Muscle layer of colon (tissue), 2 donors: Measurements from ENCODE around the gene PDZD7.

Source experiments
- H3K27ac ChIP-seq: one replicate; pipeline ENCODE4 v1.7.0; 2013; ENCODE audit warnings: low read depth, mild to moderate bottlenecking, low read length, moderate library complexity
- H3K27me3 ChIP-seq, 2 donors: one replicate each; pipeline ENCODE4 v1.7.0; 2013; ENCODE audit warnings: low read length in 2 of 2, mild to moderate bottlenecking in 2 of 2; ENCODE audit not compliant: insufficient read depth in 2 of 2, control insufficient read depth in 1 of 2
- H3K36me3 ChIP-seq: one replicate; pipeline ENCODE4 v1.7.0; 2013; ENCODE audit warnings: mild to moderate bottlenecking, low read length; ENCODE audit not compliant: insufficient read depth
- H3K4me1 ChIP-seq: one replicate; pipeline ENCODE4 v1.7.0; 2013; ENCODE audit warnings: mild to moderate bottlenecking, low read length; ENCODE audit not compliant: insufficient read depth
- H3K4me3 ChIP-seq, 2 donors: one replicate each; pipeline ENCODE4 v1.7.0; 2013; ENCODE audit warnings: low read length in 2 of 2, low read depth in 1 of 2, mild to moderate bottlenecking in 1 of 2, moderate library complexity in 1 of 2
- H3K9ac ChIP-seq: one replicate; pipeline ENCODE4 v1.7.0; 2013; ENCODE audit warnings: low read length
- H3K9me3 ChIP-seq: one replicate; pipeline ENCODE4 v1.7.0; 2013; ENCODE audit warnings: mild to moderate bottlenecking, low read length
- donor health status: abdominal sarcoma.
- donor health status: Adenocarcinoma of cecum.

Gene PDZD7

DNA sequence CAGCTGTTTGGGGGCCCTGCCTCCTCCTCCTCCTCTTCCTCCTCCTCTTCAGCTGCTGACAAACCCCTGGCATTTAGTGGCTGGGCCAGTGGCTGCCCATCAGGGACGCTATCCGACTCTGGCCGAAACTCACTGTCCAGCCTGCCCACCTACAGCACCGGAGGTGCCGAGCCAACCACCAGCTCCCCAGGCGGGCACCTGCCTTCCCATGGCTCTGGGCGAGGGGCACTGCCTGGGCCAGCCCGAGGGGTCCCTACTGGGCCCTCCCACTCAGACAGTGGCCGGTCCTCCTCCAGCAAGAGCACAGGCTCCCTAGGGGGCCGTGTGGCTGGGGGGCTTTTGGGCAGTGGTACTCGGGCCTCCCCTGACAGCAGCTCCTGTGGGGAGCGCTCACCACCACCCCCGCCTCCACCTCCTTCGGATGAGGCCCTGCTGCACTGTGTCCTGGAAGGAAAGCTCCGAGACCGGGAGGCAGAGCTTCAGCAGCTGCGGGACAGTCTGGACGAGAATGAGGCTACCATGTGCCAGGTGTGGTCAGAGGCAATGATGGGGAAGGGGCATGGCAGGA, 27.2 kb downstream of the PDZD7 start:
- Histone ChIP-seq H3K36me3 (peaks cover 32% of the 10 kb centered on the region), H3K4me3 (no peak overlapping the region), H3K27me3 (no peaks in the 10 kb centered on the region), H3K27ac (peak overlapping the region; percentile 19), H3K4me1 (peaks cover 40% of the 10 kb centered on the region), H3K9me3 (no peaks in the 10 kb centered on the region), H3K9ac (no peak overlapping the region)

DNA sequence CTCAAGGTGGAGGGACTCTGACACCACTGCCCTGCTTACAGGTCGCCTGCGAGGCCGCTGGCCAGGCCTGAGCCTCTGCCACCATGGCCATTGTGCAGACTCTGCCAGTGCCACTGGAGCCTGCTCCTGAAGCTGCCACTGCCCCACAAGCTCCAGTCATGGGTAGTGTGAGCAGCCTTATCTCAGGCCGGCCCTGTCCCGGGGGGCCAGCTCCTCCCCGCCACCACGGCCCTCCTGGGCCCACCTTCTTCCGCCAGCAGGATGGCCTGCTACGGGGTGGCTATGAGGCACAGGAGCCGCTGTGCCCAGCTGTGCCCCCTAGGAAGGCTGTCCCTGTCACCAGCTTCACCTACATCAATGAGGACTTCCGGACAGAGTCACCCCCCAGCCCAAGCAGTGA, 28.5 kb downstream of the PDZD7 start:
- peaks cover 35% of the 10 kb centered on the region for H3K4me1 ChIP-seq
- H3K4me3 ChIP-seq, result peak overlapping the region in 1 of 2 donors; percentile 79
- H3K9ac ChIP-seq, result peak overlapping the region; percentile 94
- peak overlapping the region; percentile 65 for H3K27ac ChIP-seq
- H3K27me3 ChIP-seq, result no peaks in the 10 kb centered on the region
- H3K36me3 ChIP-seq, result peaks cover 32% of the 10 kb centered on the region
- no peaks in the 10 kb centered on the region for H3K9me3 ChIP-seq

- H3K9ac ChIP-seq, result peak overlapping the region; percentile 94
- H3K4me1 ChIP-seq, result peaks cover 35% of the 10 kb centered on the region
- H3K27ac ChIP-seq, result peak overlapping the region; percentile 65
- no peaks in the 10 kb centered on the region for H3K9me3 ChIP-seq
- no peaks in the 10 kb centered on the region for H3K27me3 ChIP-seq
- peak overlapping the region in 1 of 2 donors; percentile 79 for H3K4me3 ChIP-seq
- H3K36me3 ChIP-seq, result peaks cover 32% of the 10 kb centered on the region
These were observed 29.3 kb downstream of the PDZD7 start for GRCh38 chr10:101001659-101002035.

DNA sequence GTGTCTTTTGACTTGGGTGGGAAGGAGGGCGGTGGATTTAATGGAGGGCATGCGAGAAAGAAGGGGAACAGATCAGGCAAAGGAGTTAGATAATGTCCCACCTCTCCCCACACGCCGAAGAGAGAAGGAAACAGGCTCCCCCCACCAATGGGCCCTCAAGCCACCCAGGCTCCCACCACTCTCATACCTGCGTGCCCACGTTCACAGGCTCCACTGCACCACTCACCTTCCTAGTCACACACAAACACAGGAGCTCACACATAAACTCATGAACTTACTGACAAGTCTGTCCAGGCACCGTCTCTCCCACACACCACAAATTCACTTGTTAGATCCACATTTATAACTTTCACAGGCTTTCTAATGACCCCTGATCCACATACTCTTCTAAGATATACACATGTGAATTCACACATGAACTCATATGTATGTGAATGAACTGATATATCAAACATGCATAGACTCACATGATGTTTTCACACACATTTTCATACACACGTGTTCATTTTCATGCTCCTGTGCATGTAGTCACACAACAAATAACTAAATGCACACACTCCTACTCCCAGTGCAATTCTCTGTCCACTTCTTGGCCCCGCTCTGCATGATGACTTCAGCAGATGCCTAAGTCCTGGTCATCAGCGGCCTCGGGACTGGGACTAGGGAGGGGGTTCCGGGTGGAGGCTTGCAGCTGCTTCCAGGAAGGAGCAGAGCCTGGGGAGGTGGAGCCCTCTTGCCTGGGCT, 29.8 kb downstream of the PDZD7 start:
- H3K9ac ChIP-seq, result peak overlapping the region; percentile 94
- peak overlapping the region; percentile 56 to 79 for H3K4me3 ChIP-seq
- no peaks in the 10 kb centered on the region for H3K27me3 ChIP-seq
- peaks cover 37% of the 10 kb centered on the region for H3K4me1 ChIP-seq
- H3K27ac ChIP-seq, result peak overlapping the region; percentile 65
- peaks cover 30% of the 10 kb centered on the region for H3K36me3 ChIP-seq
- H3K9me3 ChIP-seq, result no peaks in the 10 kb centered on the region

- H3K36me3 ChIP-seq, result peaks cover 22% of the 10 kb centered on the region
- H3K4me1 ChIP-seq, result peaks cover 37% of the 10 kb centered on the region
- H3K27me3 ChIP-seq, result no peaks in the 10 kb centered on the region
- peak overlapping the region; percentile 65 for H3K27ac ChIP-seq
- peak overlapping the region; percentile 56 to 79 for H3K4me3 ChIP-seq
- H3K9ac ChIP-seq, result peak overlapping the region; percentile 94
- no peaks in the 10 kb centered on the region for H3K9me3 ChIP-seq
These were observed 30.6 kb downstream of the PDZD7 start for GRCh38 chr10:101000127-101000914.

DNA sequence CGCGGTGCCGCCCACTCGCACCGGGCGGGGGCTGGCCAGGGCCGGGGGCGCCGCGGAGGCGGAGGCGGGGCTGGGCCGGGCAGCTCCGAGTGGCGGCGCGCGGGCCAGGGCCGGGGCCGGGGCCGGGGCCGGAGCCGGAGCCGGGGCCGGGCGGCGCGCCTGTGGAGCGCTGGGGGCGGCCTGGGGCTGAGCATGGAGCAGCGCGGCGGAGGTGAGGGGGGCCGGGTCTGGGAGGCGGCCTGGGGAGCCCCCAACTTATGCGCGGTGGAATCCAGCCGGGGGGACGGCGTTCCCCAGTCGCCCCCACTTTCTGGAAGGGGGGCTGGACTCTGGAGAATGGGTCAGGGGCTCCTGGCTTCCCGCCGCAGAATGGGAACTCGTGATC, 31.2 kb downstream of the PDZD7 start, which contains the start of gene LZTS2:
Gene LZTS2 (plus strand): TSS at position 67 of the 385 bp plus-strand sequence. CDS start 2,731 bp downstream, outside the sequence.
- H3K27ac ChIP-seq, result peak within 1 kb of the TSS; percentile 98
- no peaks in the 10 kb centered on the region for H3K27me3 ChIP-seq
- H3K4me3 ChIP-seq, result peak within 1 kb of the TSS; percentile 79 to 90
- H3K4me1 ChIP-seq, result peaks cover 37% of the 10 kb centered on the region
- H3K9ac ChIP-seq, result peak within 1 kb of the TSS; percentile 96
- H3K9me3 ChIP-seq, result no peaks in the 10 kb centered on the region
- peaks cover 20% of the 10 kb centered on the region for H3K36me3 ChIP-seq

DNA sequence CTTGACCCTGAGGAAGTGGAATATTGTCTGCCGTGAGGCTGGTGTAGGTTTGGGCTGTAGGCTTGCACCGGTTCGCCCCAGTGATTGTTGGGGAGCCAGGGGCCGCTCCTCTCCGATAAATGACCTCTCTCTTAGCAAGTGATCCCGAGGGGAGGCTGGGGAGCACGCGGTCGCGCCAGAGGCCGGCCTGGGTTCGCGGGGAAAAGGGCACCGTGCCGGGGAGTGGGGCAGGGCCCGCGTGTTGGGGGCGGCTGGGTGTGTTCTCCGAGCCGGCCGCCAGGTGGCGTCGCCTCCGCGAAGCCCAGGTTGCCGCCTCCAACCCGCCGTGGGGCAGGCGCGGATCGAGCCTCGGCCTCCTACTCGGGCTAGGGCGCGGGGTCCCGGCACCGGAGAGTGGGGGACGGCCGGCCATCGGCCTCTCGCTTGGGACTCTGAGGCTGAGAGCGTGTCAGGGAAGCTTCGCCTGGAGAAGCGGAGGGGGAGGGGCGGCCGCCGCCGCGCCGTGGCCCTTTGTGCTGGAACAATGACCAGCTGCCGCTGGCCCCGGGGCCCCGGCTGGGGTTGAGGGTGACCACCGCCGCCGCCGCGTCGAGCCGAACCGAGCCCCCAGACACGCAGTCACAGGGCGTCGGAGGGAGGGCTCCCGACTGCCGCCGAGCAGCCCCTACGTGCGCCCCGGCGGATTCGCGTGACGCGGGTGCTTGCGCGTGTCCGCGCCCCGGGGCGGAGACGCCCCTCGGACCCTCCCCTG, 31.8 kb downstream of the PDZD7 start:
- H3K4me3 ChIP-seq, result peak overlapping the region; percentile 68 to 90
- peaks cover 37% of the 10 kb centered on the region for H3K4me1 ChIP-seq
- no peaks in the 10 kb centered on the region for H3K9me3 ChIP-seq
- no peaks in the 10 kb centered on the region for H3K27me3 ChIP-seq
- peaks cover 17% of the 10 kb centered on the region for H3K36me3 ChIP-seq
- peak overlapping the region; percentile 96 for H3K9ac ChIP-seq
- peak overlapping the region; percentile 98 for H3K27ac ChIP-seq

DNA sequence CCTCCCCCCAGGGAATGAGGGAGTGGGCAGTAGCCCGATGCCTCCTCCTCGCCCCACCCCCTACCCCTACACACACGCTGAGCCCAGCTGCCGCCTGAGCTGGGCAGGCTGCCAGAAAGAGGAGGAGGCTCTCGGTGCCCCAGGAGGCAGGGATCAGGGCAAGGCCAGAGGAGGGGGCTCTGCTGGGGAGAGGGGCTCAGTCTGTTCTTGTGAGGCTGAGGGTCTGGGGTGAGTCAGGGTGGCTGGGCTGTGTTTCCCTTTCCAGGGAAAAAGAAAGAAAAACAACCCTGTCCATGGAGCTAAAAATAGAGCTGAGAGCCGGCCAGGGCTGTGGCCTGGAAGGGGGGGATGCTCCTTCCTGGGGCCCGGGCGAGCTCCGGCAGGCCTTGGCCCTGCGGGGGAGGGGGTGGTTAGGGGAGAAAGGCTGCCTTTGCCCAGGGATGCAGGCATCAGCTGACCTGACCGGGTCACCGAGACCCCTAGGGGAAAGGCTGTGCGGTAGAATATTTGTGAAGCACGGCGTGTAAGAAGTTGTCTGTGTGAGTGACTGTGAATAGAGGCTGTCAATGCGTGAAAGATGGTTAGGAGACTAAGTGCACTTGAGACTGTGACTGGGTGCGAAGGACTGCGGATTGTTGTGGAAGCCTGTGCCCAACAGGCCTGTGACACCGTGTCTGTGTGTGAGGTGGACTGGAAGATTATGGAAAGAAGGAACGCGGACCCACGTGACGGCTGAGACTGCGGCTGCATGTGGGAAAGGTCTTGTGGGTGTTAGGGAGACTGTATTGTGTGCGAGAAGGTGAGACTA, 32.5 kb downstream of the PDZD7 start:
- peak overlapping the region; percentile 96 for H3K9ac ChIP-seq
- H3K9me3 ChIP-seq, result no peaks in the 10 kb centered on the region
- peaks cover 15% of the 10 kb centered on the region for H3K36me3 ChIP-seq
- peak overlapping the region; percentile 68 to 90 for H3K4me3 ChIP-seq
- H3K27ac ChIP-seq, result peak overlapping the region; percentile 98
- H3K4me1 ChIP-seq, result peaks cover 37% of the 10 kb centered on the region
- H3K27me3 ChIP-seq, result no peaks in the 10 kb centered on the region

DNA sequence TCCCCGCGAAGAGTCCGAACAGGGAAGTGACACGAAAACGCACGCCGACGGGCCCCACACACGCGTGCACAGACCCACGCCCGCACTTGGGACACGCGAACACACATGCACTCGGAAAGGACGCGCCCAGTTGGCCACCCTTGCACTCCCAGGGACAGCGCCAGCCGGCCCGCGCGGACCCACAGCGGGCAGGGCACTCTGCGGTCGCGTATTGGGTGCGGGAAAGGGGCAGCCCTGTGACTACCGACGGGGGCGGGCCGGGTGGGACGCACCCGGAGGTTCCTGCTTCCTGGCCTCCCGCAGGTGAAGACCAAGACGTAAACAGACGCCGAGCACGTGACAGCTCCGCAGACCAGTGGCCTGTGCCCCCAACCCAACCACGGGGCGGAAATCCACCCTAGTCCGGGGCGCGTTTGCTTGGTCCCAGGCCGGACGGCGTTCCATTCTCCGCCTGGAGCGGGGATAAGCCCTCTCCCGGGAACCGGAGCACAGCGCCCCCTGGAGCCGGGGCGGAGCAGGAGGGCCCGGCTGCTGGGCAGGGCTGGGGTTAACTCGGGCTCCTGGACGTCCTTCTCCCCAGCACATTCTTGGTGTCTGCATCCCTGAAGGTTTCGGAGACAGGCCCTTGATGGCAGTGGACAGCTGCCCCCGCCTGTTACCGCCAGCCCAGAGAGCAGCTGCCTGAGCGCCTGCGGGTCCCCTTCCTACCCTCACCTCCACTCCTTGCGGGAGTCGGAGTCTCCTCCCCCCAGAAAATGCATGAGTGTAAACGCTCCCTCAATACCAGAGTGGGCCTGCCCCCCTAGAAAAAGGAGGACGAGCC, 33.4 kb downstream of the PDZD7 start:
- Histone ChIP-seq H3K27ac (peak overlapping the region; percentile 98), H3K9me3 (no peaks in the 10 kb centered on the region), H3K4me3 (peak overlapping the region; percentile 68 to 90), H3K36me3 (peaks cover 10% of the 10 kb centered on the region), H3K4me1 (peaks cover 31% of the 10 kb centered on the region), H3K27me3 (no peaks in the 10 kb centered on the region), H3K9ac (peak overlapping the region; percentile 96)
